ENCODE data around the gene GBA2.

Gene GBA2

GRCh38 chr9:35689542-35690293 lies 59.3 kb downstream of the GBA2 start, which contains the start of gene TPM2:
Gene TPM2, minus strand, starts transcription at chr9:35689925. Its CDS starts 108 bp downstream, at chr9:35689817.
- DNase-seq: no peak

DNA sequence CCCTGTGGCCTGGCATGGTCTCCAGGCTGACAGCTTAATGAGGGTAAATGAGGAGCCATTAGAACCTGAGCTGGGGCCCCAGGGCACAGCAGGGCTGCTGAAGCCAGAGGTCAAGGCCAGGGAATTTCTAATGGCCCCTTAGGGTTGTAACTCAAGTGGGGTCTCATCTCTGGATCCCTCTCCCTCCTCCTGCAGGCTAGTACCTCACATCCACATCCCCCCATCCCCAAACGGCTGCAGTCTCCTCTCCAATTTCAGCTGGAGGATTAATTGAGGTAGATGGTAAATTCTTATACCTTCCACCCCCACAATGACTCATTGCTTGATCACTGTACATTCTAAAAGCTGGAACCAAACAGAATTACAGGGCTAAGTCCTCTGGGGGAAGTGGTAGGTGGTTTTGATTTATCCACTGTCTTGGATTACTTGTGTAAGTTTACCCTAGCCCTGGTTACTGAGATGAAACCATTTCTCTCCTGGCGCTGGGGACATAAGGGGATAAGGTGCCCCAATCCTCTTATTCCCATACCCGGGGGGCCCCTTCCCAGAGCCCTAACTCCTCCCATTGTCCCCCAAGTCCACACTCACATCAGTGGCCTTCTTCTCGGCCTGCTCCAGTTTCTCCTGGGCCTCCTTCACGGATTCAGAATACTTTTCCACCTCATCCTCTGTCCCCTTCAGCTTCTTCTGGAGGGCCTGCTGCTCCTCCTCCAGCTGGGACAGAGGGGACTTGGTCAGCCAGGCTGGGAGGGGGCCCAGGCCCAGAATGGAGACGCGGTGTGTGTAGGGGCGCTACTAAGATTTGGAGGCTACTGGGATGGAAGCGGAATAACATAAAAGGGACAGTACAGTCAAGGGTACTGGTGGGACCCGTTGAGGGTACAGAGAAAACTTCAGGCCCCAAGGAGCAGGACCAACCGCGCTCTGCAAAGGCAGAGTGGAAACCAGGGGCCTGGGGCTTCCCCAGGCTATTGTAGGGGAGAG lies 60.2 kb downstream of the GBA2 start:
- no peak for DNase-seq

DNA sequence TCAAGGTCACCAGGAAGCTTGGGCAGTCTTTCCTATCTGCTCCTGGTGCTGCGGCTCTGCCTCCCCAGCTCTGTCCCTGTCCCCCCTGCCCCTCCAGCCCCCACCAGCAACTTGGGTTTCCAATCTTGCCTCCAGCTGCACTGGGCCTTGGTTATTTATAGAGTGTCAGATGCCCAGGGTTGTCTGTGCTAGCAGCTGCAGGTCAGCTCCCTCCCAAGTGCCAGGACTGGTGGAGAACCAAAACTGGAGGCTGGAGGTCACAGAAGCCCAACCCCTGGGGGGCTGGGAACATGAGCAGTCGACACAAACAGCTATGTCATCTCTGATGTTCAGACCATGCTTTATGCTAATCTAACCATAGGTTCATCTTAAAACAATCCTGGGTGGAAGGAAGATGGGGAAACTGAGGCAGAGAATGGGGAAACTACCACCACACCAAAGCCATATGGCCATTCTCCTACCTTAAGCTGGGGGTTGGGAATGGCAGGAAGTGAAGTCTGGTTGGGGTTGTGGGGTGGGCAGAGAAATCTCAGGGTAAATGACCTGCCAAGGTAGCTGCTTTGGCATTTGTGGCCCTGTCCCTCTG lies 61.0 kb downstream of the GBA2 start:
- no peak for DNase-seq

GRCh38 chr9:35687306-35687705 lies 61.7 kb downstream of the GBA2 start:
- DNase-seq: no peak

Data from activated CD4-positive, alpha-beta T cell treated with anti-CD3 and anti-CD28 coated beads, Interleukin-2, amount 50 U/mL, for 4 hours (primary cell).